ENCODE results near the gene CCDC88B. TPM values are rescaled to one million over a fixed set of nuclear protein-coding genes. Genes with fewer than 3 reads are reported as not detected.
A peak's percentile ranks its signal among the peaks of the same experiment; 100 is the strongest.

Gene CCDC88B
- total and polyA plus RNA-seq, 7 donors: 2.6 to 157 (median 8.6) TPM

DNA sequence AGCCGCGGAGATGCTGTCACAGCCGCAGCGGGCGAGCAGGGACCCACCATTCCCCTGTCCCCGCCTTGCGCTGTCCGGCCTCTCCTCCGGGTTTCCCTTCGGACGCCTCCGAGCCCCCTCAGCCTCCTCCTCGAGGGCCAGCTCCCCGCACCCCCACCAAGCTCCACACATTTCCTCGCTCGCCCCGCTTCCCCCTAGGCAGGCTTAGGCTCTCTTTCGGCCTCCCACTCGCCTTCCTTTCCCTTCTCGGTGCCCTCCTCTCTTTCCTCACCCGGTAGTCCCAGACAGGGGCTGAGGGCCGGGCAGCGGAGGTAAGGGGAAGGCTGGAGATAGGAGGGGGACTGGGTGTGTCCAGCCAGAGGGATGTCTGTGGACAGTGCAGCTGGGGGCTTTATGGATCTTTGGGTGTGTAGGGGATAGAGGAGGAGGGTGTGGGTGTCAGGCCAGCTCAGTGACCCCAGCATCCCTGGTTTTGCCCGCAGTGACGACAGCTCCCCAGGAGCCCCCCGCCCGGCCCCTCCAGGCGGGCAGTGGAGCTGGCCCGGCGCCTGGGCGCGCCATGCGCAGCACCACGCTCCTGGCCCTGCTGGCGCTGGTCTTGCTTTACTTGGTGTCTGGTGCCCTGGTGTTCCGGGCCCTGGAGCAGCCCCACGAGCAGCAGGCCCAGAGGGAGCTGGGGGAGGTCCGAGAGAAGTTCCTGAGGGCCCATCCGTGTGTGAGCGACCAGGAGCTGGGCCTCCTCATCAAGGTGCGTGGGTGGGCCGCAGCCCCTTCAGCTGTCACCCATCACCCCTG lies 47.3 kb upstream of the CCDC88B start:
- Histone ChIP-seq H3K27ac (no peak overlapping the region), H3K4me1 (peaks cover 0 to 21% (median 17%) of the 10 kb centered on the region in 4 donors), H3K9me3 (no peaks in the 10 kb centered on the region), H3K36me3 (no peaks in the 10 kb centered on the region), H3K4me3 (peak overlapping the region in 3 of 4 donors; percentile 15 to 40 (median 36)), H3K27me3 (peaks cover 37 to 85% (median 79%) of the 10 kb centered on the region in 3 donors)
- intact Hi-C loops (cut with DNase I): no loop called here
- TF ChIP-seq EP300 (IDR thresholded peaks at IDR 0.05) (no peak), POLR2AphosphoS5 (IDR thresholded peaks at IDR 0.05) (no peak), POLR2A (IDR thresholded peaks at IDR 0.05) (no peak)
- TF ChIP-seq, protein P1, sequence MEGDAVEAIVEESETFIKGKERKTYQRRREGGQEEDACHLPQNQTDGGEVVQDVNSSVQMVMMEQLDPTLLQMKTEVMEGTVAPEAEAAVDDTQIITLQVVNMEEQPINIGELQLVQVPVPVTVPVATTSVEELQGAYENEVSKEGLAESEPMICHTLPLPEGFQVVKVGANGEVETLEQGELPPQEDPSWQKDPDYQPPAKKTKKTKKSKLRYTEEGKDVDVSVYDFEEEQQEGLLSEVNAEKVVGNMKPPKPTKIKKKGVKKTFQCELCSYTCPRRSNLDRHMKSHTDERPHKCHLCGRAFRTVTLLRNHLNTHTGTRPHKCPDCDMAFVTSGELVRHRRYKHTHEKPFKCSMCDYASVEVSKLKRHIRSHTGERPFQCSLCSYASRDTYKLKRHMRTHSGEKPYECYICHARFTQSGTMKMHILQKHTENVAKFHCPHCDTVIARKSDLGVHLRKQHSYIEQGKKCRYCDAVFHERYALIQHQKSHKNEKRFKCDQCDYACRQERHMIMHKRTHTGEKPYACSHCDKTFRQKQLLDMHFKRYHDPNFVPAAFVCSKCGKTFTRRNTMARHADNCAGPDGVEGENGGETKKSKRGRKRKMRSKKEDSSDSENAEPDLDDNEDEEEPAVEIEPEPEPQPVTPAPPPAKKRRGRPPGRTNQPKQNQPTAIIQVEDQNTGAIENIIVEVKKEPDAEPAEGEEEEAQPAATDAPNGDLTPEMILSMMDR (IDR thresholded peaks at IDR 0.05): no peak
- 24 to 30% methylated on average over 42 of the region's 42 CpGs for WGBS, 2 donors
- no peak for DNase-seq

DNA sequence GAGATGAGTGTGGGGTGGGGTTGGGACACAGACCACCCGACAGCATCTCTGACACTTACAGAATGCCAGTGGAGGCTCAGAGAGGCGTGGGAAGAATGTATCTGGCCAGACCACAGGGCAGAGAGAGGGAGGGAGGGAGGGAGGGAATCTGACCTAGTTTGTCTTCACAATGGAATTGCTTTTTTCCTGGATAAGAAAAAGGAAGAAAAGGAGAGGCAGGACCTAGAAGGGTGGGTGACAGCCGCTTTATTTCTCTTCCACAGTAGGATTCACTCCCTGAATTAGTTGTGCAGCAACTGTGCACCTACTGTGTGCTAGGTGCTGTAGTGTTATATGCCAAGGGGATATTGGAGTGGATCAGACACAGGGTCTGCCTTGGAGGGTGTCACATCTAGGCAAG lies 45.2 kb upstream of the CCDC88B start:
- TF ChIP-seq, protein P1 (IDR thresholded peaks at IDR 0.05): no peak
- TF ChIP-seq POLR2AphosphoS5 (IDR thresholded peaks at IDR 0.05): no peak
- no peak for TF ChIP-seq POLR2A (IDR thresholded peaks at IDR 0.05)
- no peak for TF ChIP-seq EP300 (IDR thresholded peaks at IDR 0.05)
- H3K9me3 ChIP-seq: no peaks in the 10 kb centered on the region
- H3K27ac ChIP-seq: no peak overlapping the region
- peaks cover 0 to 31% (median 27%) of the 10 kb centered on the region in 4 donors for H3K4me1 ChIP-seq
- H3K36me3 ChIP-seq: no peaks in the 10 kb centered on the region
- intact Hi-C loops (cut with DNase I): no loop called here
- H3K4me3 ChIP-seq: no peak overlapping the region
- H3K27me3 ChIP-seq: peaks cover 51 to 100% (median 98%) of the 10 kb centered on the region in 3 donors
- WGBS, 2 donors: 51 to 71% methylated on average over 3 of the region's 3 CpGs
- no peak for DNase-seq

DNA sequence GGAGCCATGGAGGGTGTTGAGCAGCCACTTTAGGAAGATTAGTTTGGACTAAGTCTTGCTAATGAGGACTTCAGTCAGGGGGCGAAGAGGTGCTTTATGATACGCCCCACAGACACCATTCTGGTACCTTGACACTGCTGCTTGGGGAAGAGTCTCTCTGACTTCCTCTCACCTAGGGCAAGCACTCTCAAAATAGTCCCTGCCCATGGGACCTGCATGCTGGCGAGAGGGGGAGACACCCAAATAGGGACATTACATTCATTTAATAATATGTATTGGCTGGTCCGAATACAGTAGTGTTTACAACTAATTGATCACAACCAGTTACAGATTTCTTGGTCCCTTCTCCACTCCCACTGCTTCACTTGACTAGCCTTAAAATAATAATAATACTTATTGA lies 44.2 kb upstream of the CCDC88B start:
- H3K4me3 ChIP-seq: no peak overlapping the region
- intact Hi-C loops (cut with DNase I): no loop called here
- no peaks in the 10 kb centered on the region for H3K36me3 ChIP-seq
- H3K4me1 ChIP-seq: peaks cover 0 to 41% (median 37%) of the 10 kb centered on the region in 4 donors
- no peak for DNase-seq
- WGBS, 2 donors: 83 to 93% methylated on average over 4 of the region's 4 CpGs
- H3K27me3 ChIP-seq: peaks cover 60 to 100% (median 98%) of the 10 kb centered on the region in 3 donors
- TF ChIP-seq POLR2A (IDR thresholded peaks at IDR 0.05) (no peak), POLR2AphosphoS5 (IDR thresholded peaks at IDR 0.05) (no peak), EP300 (IDR thresholded peaks at IDR 0.05) (no peak)
- TF ChIP-seq, protein P1 (IDR thresholded peaks at IDR 0.05): no peak
- no peaks in the 10 kb centered on the region for H3K9me3 ChIP-seq
- no peak overlapping the region for H3K27ac ChIP-seq

DNA sequence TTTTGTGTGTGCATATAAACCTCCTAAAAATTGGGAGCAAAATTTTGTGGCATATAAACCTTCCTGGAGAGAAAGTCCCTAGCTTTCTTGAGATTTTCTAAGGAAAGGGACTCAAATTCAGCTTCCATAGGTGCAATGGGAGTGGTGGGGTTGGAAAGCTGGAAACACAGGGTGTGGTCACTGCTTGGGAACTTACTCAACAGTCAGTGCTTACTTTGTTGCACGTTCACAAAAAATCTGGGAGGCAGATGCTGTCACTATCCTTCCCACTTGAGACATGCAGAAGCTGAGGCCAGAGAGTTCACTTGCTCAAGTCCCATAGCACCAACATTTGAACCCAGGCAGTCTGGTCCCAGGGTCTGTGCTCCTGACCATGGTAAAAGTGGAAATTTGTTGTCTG lies 43.8 kb upstream of the CCDC88B start:
- intact Hi-C loops (cut with DNase I): no loop called here
- Histone ChIP-seq H3K4me1 (peaks cover 0 to 41% (median 39%) of the 10 kb centered on the region in 4 donors), H3K27me3 (peaks cover 58 to 100% (median 96%) of the 10 kb centered on the region in 3 donors), H3K4me3 (no peak overlapping the region), H3K36me3 (no peaks in the 10 kb centered on the region), H3K27ac (no peak overlapping the region), H3K9me3 (no peaks in the 10 kb centered on the region)
- TF ChIP-seq, protein P1 (IDR thresholded peaks at IDR 0.05): no peak
- TF ChIP-seq POLR2AphosphoS5 (IDR thresholded peaks at IDR 0.05): no peak
- no peak for TF ChIP-seq POLR2A (IDR thresholded peaks at IDR 0.05)
- TF ChIP-seq EP300 (IDR thresholded peaks at IDR 0.05): no peak
- no peak for DNase-seq
- WGBS, 2 donors: 11 to 38% methylated on average over 1 of the region's 1 CpG
